ENCODE results near the gene C1orf232. TPM values are rescaled to one million over a fixed set of nuclear protein-coding genes. Genes with fewer than 3 reads are reported as not detected.

C1orf232 gene
- total and polyA plus RNA-seq, 2 of the 13 experiments (the other 11 are each of a cell fraction or from before 2014, with no cell fraction given): not detected

GRCh38 chr1:26190373-26190987 is 21.7 kb upstream of the C1orf232 start, which contains the start of gene CATSPER4 (continued):
- TF ChIP-seq HNF1A (IDR thresholded peaks at IDR 0.05; ENCODE audit: low read depth) (no peak), HNF1A (CRISPR knock-in tag; IDR thresholded peaks at IDR 0.05; ENCODE audit: borderline replicate concordance) (no peak), SALL1 (CRISPR knock-in tag; IDR thresholded peaks at IDR 0.05) (no peak), ZNF280D (CRISPR knock-in tag; IDR thresholded peaks at IDR 0.05) (no peak), EEA1 (CRISPR knock-in tag; IDR thresholded peaks at IDR 0.05; ENCODE audit: borderline replicate concordance) (no peak), ZMYM4 (CRISPR knock-in tag; IDR thresholded peaks at IDR 0.05) (no peak), RXRB (CRISPR knock-in tag; IDR thresholded peaks at IDR 0.05; ENCODE audit: borderline replicate concordance) (no peak), NR2F6 (IDR thresholded peaks at IDR 0.05) (no peak), NR2F6 (CRISPR knock-in tag; IDR thresholded peaks at IDR 0.05) (0 out of 2 replicates have a peak, but pooled peaks have one; percentile 23), ZNF441 (CRISPR knock-in tag; IDR thresholded peaks at IDR 0.05; ENCODE audit: borderline replicate concordance) (no peak), HOXA5 (CRISPR knock-in tag; IDR thresholded peaks at IDR 0.05) (no peak), REL (CRISPR knock-in tag; conservative IDR thresholded peaks at IDR 0.05) (no peak), ZNF569 (CRISPR knock-in tag; IDR thresholded peaks at IDR 0.05; ENCODE audit: borderline replicate concordance) (no peak), ZNF30 (CRISPR knock-in tag; IDR thresholded peaks at IDR 0.05) (no peak), CHD4 (IDR thresholded peaks at IDR 0.05; ENCODE audit: borderline replicate concordance, low read length) (no peak), SMC3 (IDR thresholded peaks at IDR 0.05; ENCODE audit: low read length) (peak; percentile 54), ZNF251 (CRISPR knock-in tag; IDR thresholded peaks at IDR 0.05) (no peak), RNF219 (CRISPR knock-in tag; IDR thresholded peaks at IDR 0.05) (no peak), FOXO4 (CRISPR knock-in tag; conservative IDR thresholded peaks at IDR 0.05) (no peak), CCAR2 (optimal IDR thresholded peaks at IDR 0.05; ENCODE audit: low read depth, low read length) (no peak), ZNF44 (CRISPR knock-in tag; IDR thresholded peaks at IDR 0.05) (no peak)

All from HepG2 (cell line).